Measurements from ENCODE around the gene MAP2K7.

MAP2K7 gene

GRCh38 chr19:7931221-7932061, 27.8 kb downstream of the MAP2K7 start:
- no peak for TF ChIP-seq CTCF (IDR thresholded peaks at IDR 0.05; ENCODE audit: extremely low read depth, missing control alignments)
- no peak for DNase-seq (ENCODE audit: low spot score)

GRCh38 chr19:7932276-7932929, 28.7 kb downstream of the MAP2K7 start:
- DNase-seq (ENCODE audit: low spot score) = no peak
- no peak for TF ChIP-seq CTCF (IDR thresholded peaks at IDR 0.05; ENCODE audit: extremely low read depth, missing control alignments)

GRCh38 chr19:7932930-7933300, 29.2 kb downstream of the MAP2K7 start:
- no peak for DNase-seq (ENCODE audit: low spot score)
- no peak for TF ChIP-seq CTCF (IDR thresholded peaks at IDR 0.05; ENCODE audit: extremely low read depth, missing control alignments)

- no peak for TF ChIP-seq CTCF (IDR thresholded peaks at IDR 0.05; ENCODE audit: extremely low read depth, missing control alignments)
- no peak for DNase-seq (ENCODE audit: low spot score)
Measured at GRCh38 chr19:7933411-7933810, 29.7 kb downstream of the MAP2K7 start.

- no peak for DNase-seq (ENCODE audit: low spot score)
- no peak for TF ChIP-seq CTCF (IDR thresholded peaks at IDR 0.05; ENCODE audit: extremely low read depth, missing control alignments)
Measured at GRCh38 chr19:7933828-7934725, 30.4 kb downstream of the MAP2K7 start.

GRCh38 chr19:7934766-7935165, 31.1 kb downstream of the MAP2K7 start:
- TF ChIP-seq CTCF (IDR thresholded peaks at IDR 0.05; ENCODE audit: extremely low read depth, missing control alignments) = no peak
- no peak for DNase-seq (ENCODE audit: low spot score)

All from GM20000 (cell line).